NCI-H446 (cell line): ENCODE results near the gene OPN1MW.
"Not testable (repeated sequence)": the region's sequence is repeated elsewhere in the genome, so short reads cannot be mapped to it uniquely, and the experiment has no call there.

Source experiments
- DNase-seq, 2 experiments: peaks; one replicate each; lab custom pipeline; 2025; lab: John Stamatoyannopoulos, UW

OPN1MW gene

GRCh38 chrX:154182296-154182695 is at the start of gene OPN1MW:
Gene OPN1MW, plus strand, starts transcription at chrX:154182596. Its CDS starts 82 bp downstream, at chrX:154182678.
- not testable (repeated sequence) for DNase-seq

GRCh38 chrX:154135458-154136229 is 46.8 kb upstream of the OPN1MW start:
- no peak for DNase-seq

- DNase-seq = peak; percentile 1 to 59
Measured at GRCh38 chrX:154136627-154137161, 45.7 kb upstream of the OPN1MW start.

- DNase-seq = no peak
Measured at GRCh38 chrX:154138857-154139256, 43.5 kb upstream of the OPN1MW start.

- DNase-seq = no peak
Measured at GRCh38 chrX:154140206-154140605, 42.2 kb upstream of the OPN1MW start.

- DNase-seq = no peak
Measured at GRCh38 chrX:154140742-154141141, 41.7 kb upstream of the OPN1MW start.

GRCh38 chrX:154142386-154142785 is 40.0 kb upstream of the OPN1MW start:
- DNase-seq = no peak

- DNase-seq = no peak
Measured at GRCh38 chrX:154142950-154143745, 39.2 kb upstream of the OPN1MW start.

GRCh38 chrX:154144010-154144409 is 38.4 kb upstream of the OPN1MW start, which contains the start of gene OPN1LW:
Gene OPN1LW, plus strand, starts transcription at chrX:154144243. Its CDS starts 41 bp downstream, at chrX:154144284.
- DNase-seq = not testable (repeated sequence)

GRCh38 chrX:154151030-154151429 is 31.4 kb upstream of the OPN1MW start:
- not testable (repeated sequence) for DNase-seq

- not testable (repeated sequence) for DNase-seq
Measured at GRCh38 chrX:154156221-154156620, 26.2 kb upstream of the OPN1MW start.

- DNase-seq = not testable (repeated sequence)
Measured at GRCh38 chrX:154157207-154157606, 25.2 kb upstream of the OPN1MW start.

- not testable (repeated sequence) for DNase-seq
Measured at GRCh38 chrX:154159345-154159744, 23.1 kb upstream of the OPN1MW start.

- not testable (repeated sequence) for DNase-seq
Measured at GRCh38 chrX:154164902-154165301, 17.5 kb upstream of the OPN1MW start.

GRCh38 chrX:154168384-154168783 is 14.0 kb upstream of the OPN1MW start:
- not testable (repeated sequence) for DNase-seq

GRCh38 chrX:154172535-154172943 is 9.9 kb upstream of the OPN1MW start:
- DNase-seq = not testable (repeated sequence)

- not testable (repeated sequence) for DNase-seq
Measured at GRCh38 chrX:154174356-154174755, 8.0 kb upstream of the OPN1MW start.

- not testable (repeated sequence) for DNase-seq
Measured at GRCh38 chrX:154183794-154184193, 1.4 kb downstream of the OPN1MW start.

- DNase-seq = not testable (repeated sequence)
Measured at GRCh38 chrX:154192846-154193245, 10.4 kb downstream of the OPN1MW start.

- DNase-seq = not testable (repeated sequence)
Measured at GRCh38 chrX:154194316-154194715, 11.9 kb downstream of the OPN1MW start.

GRCh38 chrX:154196466-154196865 is 14.1 kb downstream of the OPN1MW start:
- DNase-seq = not testable (repeated sequence)

- not testable (repeated sequence) for DNase-seq
Measured at GRCh38 chrX:154209670-154210418, 27.4 kb downstream of the OPN1MW start.
